Vagina (tissue), 2 donors: ENCODE data around the gene PAX4. TPM values are rescaled to one million over a fixed set of nuclear protein-coding genes. Genes with fewer than 3 reads are reported as not detected.
"Not testable (repeated sequence)": the region's sequence is repeated elsewhere in the genome, so short reads cannot be mapped to it uniquely, and the experiment has no call there.

ENCODE experiments used
- DNase-seq, 2 donors: peaks; one replicate each; pipeline ENCODE4 v3.0.0-alpha.2; 2017; ENCODE audit errors: extremely low spot score in 2 of 2
- H3K27ac ChIP-seq: fragments of 200-600 bp; sonication (generic); one replicate; pipeline ENCODE4 v1.5.1; 2019
- H3K27me3 ChIP-seq: fragments of 200-600 bp; sonication (generic); one replicate; pipeline ENCODE4 v1.5.1; 2019
- H3K36me3 ChIP-seq, 2 donors: fragments of 200-600 bp; sonication (generic); one replicate each; pipeline ENCODE4 v1.5.1; 2017 to 2019
- H3K4me1 ChIP-seq: fragments of 200-600 bp; sonication (generic); one replicate; pipeline ENCODE4 v1.5.1; 2019
- H3K4me3 ChIP-seq, 2 donors: fragments of 200-600 bp; sonication (generic); 1 replicate in 1 of 2; 2 replicates in 1 of 2; pipeline ENCODE4 v1.5.1; 2016 to 2019
- H3K9me3 ChIP-seq: fragments of 200-600 bp; sonication (generic); one replicate; pipeline ENCODE4 v1.5.1; 2019
- POLR2A ChIP-seq, 2 donors: fragments of 450-650 bp; IDR thresholded peaks; one replicate each; pipeline ENCODE4 v1.6.1; 2017; ENCODE audit warnings: antibody characterized with exemption in 2 of 2, mild to moderate bottlenecking in 2 of 2, moderate library complexity in 2 of 2
- POLR2AphosphoS5 ChIP-seq, 2 donors: sonication (generic); formaldehyde crosslinking; IDR thresholded peaks; one replicate each; pipeline ENCODE4 v1.9.0; 2017; ENCODE audit warnings: antibody characterized with exemption in 2 of 2, mild to moderate bottlenecking in 2 of 2, low read depth in 1 of 2; ENCODE audit not compliant: insufficient read depth in 1 of 2
- intact Hi-C: fragments of 100-400 bp; cut with DNase I; formaldehyde crosslinking; loops from one replicate; pipeline ENCODE4 v1.15.1; 2023
- total RNA-seq: library from RNA; depleted of rRNA; stranded (reverse); fragments of >200 nt; gene quantifications from one replicate; pipeline ENCODE4 v1.2.3, GENCODE V29; 2016
- TF ChIP-seq, protein P1 (sequence below), 3 experiments: fragments of 450-650 bp in 2 of 3; fragments of 200-600 bp in 1 of 3; sonication (generic) in 1 of 3; IDR thresholded peaks; one replicate each; pipeline ENCODE4 v1.5.1; 2017 to 2019; ENCODE audit warnings: antibody characterized with exemption in 3 of 3, mild to moderate bottlenecking in 2 of 3, moderate library complexity in 2 of 3

PAX4 gene
- total RNA-seq, 1 donor from 2014 or later, result not detected

DNA sequence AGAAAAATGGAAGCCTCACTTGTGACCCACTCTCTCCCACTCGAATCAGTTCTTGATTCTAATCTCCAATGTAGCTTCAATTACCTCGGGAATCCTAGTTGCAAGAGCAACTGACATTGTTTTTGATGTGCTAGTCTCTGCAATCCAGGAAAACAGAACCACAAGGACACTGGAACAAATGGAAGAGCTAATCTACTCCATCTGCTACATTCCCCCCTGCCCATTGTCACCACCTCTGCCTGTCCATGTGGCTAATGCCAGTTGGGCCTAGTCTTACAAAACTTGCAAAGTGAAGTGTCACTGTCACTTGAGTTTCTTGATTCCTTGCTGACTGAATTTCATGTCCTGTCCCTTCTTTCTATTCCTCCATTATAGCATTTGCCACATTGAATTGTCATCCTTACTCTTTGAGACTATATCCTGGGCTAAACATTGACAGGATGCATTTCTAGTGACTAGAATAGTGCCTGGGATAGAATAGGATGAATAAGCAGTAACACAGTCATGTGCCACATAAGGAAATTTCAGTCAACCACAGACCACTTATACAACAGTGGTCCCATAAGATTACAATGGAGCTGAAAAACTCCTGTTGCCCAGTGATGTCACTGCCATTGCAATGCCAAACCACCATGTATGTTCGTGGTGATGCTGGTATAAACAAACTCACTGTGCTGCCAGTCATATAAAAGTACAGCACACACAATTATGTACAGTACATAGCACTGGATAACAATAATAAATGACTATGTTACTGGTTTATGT, 46.0 kb downstream of the PAX4 start:
- H3K27ac ChIP-seq, result no peak overlapping the region
- no peaks in the 10 kb centered on the region for H3K27me3 ChIP-seq
- no peak for DNase-seq
- no peak overlapping the region for H3K4me3 ChIP-seq
- no peaks in the 10 kb centered on the region for H3K4me1 ChIP-seq
- no peaks in the 10 kb centered on the region for H3K9me3 ChIP-seq
- no peaks in the 10 kb centered on the region for H3K36me3 ChIP-seq
- intact Hi-C loops, result no loop called here
- TF ChIP-seq, protein P1, sequence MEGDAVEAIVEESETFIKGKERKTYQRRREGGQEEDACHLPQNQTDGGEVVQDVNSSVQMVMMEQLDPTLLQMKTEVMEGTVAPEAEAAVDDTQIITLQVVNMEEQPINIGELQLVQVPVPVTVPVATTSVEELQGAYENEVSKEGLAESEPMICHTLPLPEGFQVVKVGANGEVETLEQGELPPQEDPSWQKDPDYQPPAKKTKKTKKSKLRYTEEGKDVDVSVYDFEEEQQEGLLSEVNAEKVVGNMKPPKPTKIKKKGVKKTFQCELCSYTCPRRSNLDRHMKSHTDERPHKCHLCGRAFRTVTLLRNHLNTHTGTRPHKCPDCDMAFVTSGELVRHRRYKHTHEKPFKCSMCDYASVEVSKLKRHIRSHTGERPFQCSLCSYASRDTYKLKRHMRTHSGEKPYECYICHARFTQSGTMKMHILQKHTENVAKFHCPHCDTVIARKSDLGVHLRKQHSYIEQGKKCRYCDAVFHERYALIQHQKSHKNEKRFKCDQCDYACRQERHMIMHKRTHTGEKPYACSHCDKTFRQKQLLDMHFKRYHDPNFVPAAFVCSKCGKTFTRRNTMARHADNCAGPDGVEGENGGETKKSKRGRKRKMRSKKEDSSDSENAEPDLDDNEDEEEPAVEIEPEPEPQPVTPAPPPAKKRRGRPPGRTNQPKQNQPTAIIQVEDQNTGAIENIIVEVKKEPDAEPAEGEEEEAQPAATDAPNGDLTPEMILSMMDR (IDR thresholded peaks at IDR 0.05), result no peak
- TF ChIP-seq POLR2A (IDR thresholded peaks at IDR 0.05) (no peak), POLR2AphosphoS5 (IDR thresholded peaks at IDR 0.05; ENCODE audit: insufficient read depth in 1 of 2, low read depth in 1 of 2) (no peak)

DNA sequence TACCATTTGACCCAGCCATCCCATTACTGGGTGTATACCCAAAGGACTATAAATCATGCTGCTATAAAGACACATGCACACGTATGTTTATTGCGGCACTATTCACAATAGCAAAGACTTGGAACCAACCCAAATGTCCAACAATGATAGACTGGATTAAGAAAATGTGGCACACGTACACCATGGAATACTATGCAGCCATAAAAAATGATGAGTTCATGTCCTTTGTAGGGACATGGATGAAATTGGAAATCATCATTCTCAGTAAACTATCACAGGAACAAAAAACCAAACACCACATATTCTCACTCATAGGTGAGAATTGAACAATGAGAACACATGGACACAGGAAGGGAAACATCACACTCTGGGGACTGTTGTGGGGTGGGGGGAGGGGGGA, 49.9 kb downstream of the PAX4 start:
- H3K4me1 ChIP-seq, H3K27me3 ChIP-seq, DNase-seq, H3K4me3 ChIP-seq, H3K9me3 ChIP-seq, H3K36me3 ChIP-seq, intact Hi-C loops, H3K27ac ChIP-seq: not testable (repeated sequence)

DNA sequence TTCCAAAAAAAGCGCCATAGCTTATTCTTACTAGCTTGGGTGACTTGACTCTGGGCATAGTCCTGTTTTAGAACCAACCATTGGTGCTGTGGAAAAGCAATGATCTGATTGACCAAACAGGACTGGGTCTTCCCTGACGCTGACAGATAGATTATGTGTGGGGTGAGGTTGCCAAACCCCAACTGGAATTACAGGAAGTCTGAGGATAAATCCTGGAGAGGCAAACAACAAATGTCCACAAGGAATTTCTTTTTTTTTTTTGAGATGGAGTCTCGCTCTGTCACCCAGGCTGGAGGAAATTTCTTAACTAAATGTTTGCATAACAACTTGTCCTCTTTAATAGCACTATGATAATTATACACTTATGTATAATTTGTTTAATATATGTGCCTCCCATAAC, 51.7 kb downstream of the PAX4 start:
- no peaks in the 10 kb centered on the region for H3K4me1 ChIP-seq
- TF ChIP-seq, protein P1 (IDR thresholded peaks at IDR 0.05), result no peak
- TF ChIP-seq POLR2A (IDR thresholded peaks at IDR 0.05) (no peak), POLR2AphosphoS5 (IDR thresholded peaks at IDR 0.05; ENCODE audit: insufficient read depth in 1 of 2, low read depth in 1 of 2) (no peak)
- H3K27me3 ChIP-seq, result no peaks in the 10 kb centered on the region
- H3K36me3 ChIP-seq, result no peaks in the 10 kb centered on the region
- no peak for DNase-seq
- H3K9me3 ChIP-seq, result no peaks in the 10 kb centered on the region
- intact Hi-C loops, result no loop called here
- H3K27ac ChIP-seq, result no peak overlapping the region
- no peak overlapping the region for H3K4me3 ChIP-seq

Other genes starting within 250 kb of the PAX4 start
- gene ZNF800, start 225.4 kb downstream of the PAX4 start, total RNA-seq, result 31.9 TPM
- gene GCC1, start 32.5 kb downstream of the PAX4 start, total RNA-seq, result 10.8 TPM
- 137 TPM for gene ARF5, start 29.7 kb downstream of the PAX4 start, total RNA-seq
- gene FSCN3, start 24.4 kb downstream of the PAX4 start, total RNA-seq, result 1.7 TPM
- 85.9 TPM for gene SND1, start 34.1 kb upstream of the PAX4 start, total RNA-seq